DND-41 (cell line): ENCODE results near the gene SNRPB2.

Source experiments
- CTCF ChIP-seq: IDR thresholded peaks from 2 replicates; pipeline ENCODE4 v1.5.1; 2012; ENCODE audit warnings: borderline replicate concordance, low read length, moderate library complexity, mild to moderate bottlenecking; ENCODE audit not compliant: poor library complexity, severe bottlenecking; ENCODE audit errors: extremely low read depth
- EZH2 ChIP-seq: IDR thresholded peaks from 3 replicates; pipeline ENCODE4 v1.6.1; 2012; ENCODE audit warnings: borderline replicate concordance, low read depth, mild to moderate bottlenecking, moderate library complexity, low read length, inconsistent platforms; ENCODE audit not compliant: severe bottlenecking

GRCh38 chr20:16752082-16752481 is 22.3 kb downstream of the SNRPB2 start:
- TF ChIP-seq CTCF (no peak), EZH2 (no peak)
